Measurements from ENCODE around the gene ATG16L2.

ATG16L2 gene

GRCh38 chr11:72814286-72815109 lies at the start of gene ATG16L2:
Gene ATG16L2 (plus strand): TSS chr11:72814411. CDS start chr11:72814446, 35 bp downstream.
- Histone ChIP-seq H3K27me3 (no peaks in the 10 kb centered on the region), H3K4me1 (peaks cover 54 to 74% (median 62%) of the 10 kb centered on the region in 10 experiments), H3K4me2 (peak within 1 kb of the TSS; percentile 96 to 100 (median 99)), H3K27ac (peak within 1 kb of the TSS; percentile 95 to 100 (median 98)), H4K20me1 (peaks cover 0 to 26% (median 0%) of the 10 kb centered on the region in 11 experiments; a peak in 5 of 22 replicates), H3K36me3 (peaks cover 32 to 59% (median 49%) of the 10 kb centered on the region in 11 experiments), H3K4me3 (peak within 1 kb of the TSS; percentile 66 to 92 (median 80)), H3K9ac (peak within 1 kb of the TSS; percentile 92 to 100 (median 98)), H3K9me3 (replicated peaks in 1 of 11) (no peaks in the 10 kb centered on the region)
- TF ChIP-seq Cebpa-rat (IDR thresholded peaks at IDR 0.05) = no peak

GRCh38 chr11:72764503-72764902 lies 49.7 kb upstream of the ATG16L2 start:
- H3K4me3 ChIP-seq = no peak overlapping the region
- H3K36me3 ChIP-seq = no peaks in the 10 kb centered on the region
- H3K27ac ChIP-seq = peak overlapping the region in 5 of 11 experiments; percentile 2 to 54 (median 7); a peak in 3 of 22 replicates
- peak overlapping the region; percentile 55 to 88 (median 81) for H3K4me2 ChIP-seq
- no peaks in the 10 kb centered on the region for H3K9me3 ChIP-seq (replicated peaks in 1 of 11)
- H3K9ac ChIP-seq = peak overlapping the region in 4 of 11 experiments; percentile 32 to 56 (median 48); a peak in 6 of 22 replicates
- no peaks in the 10 kb centered on the region for H3K27me3 ChIP-seq
- no peak for TF ChIP-seq Cebpa-rat (IDR thresholded peaks at IDR 0.05)
- H4K20me1 ChIP-seq = peaks cover 0 to 7% (median 0%) of the 10 kb centered on the region in 11 experiments; a peak in 2 of 22 replicates
- peaks cover 29 to 59% (median 38%) of the 10 kb centered on the region in 10 experiments for H3K4me1 ChIP-seq

- H4K20me1 ChIP-seq = peaks cover 0 to 7% (median 0%) of the 10 kb centered on the region in 11 experiments; a peak in 2 of 22 replicates
- no peak overlapping the region for H3K4me3 ChIP-seq
- no peaks in the 10 kb centered on the region for H3K9me3 ChIP-seq (replicated peaks in 1 of 11)
- H3K4me2 ChIP-seq = peak overlapping the region in 2 of 11 experiments; percentile 9 to 31; a peak in 3 of 22 replicates
- no peaks in the 10 kb centered on the region for H3K36me3 ChIP-seq
- no peak for TF ChIP-seq Cebpa-rat (IDR thresholded peaks at IDR 0.05)
- peaks cover 28 to 49% (median 36%) of the 10 kb centered on the region in 10 experiments for H3K4me1 ChIP-seq
- no peak overlapping the region for H3K27ac ChIP-seq
- H3K27me3 ChIP-seq = no peaks in the 10 kb centered on the region
- H3K9ac ChIP-seq = no peak overlapping the region
Observed at GRCh38 chr11:72766152-72766902, 47.9 kb upstream of the ATG16L2 start.

- H3K9me3 ChIP-seq (replicated peaks in 1 of 11) = no peaks in the 10 kb centered on the region
- no peak overlapping the region; a peak in 2 of 22 replicates for H3K9ac ChIP-seq
- H3K36me3 ChIP-seq = no peaks in the 10 kb centered on the region
- no peak for TF ChIP-seq Cebpa-rat (IDR thresholded peaks at IDR 0.05)
- no peak overlapping the region for H3K4me2 ChIP-seq
- no peak overlapping the region for H3K27ac ChIP-seq
- H3K27me3 ChIP-seq = no peaks in the 10 kb centered on the region
- peaks cover 28 to 53% (median 33%) of the 10 kb centered on the region in 10 experiments for H3K4me1 ChIP-seq
- H3K4me3 ChIP-seq = no peak overlapping the region
- H4K20me1 ChIP-seq = peaks cover 0 to 7% (median 0%) of the 10 kb centered on the region in 11 experiments; a peak in 4 of 22 replicates
Observed at GRCh38 chr11:72767203-72768062, 46.8 kb upstream of the ATG16L2 start.

- TF ChIP-seq Cebpa-rat (IDR thresholded peaks at IDR 0.05) = no peak
- Histone ChIP-seq H3K36me3 (no peaks in the 10 kb centered on the region), H3K4me2 (peak overlapping the region in 1 of 11 experiments; percentile 39; a peak in 2 of 22 replicates), H3K4me1 (peaks cover 27 to 53% (median 29%) of the 10 kb centered on the region in 10 experiments), H3K4me3 (no peak overlapping the region), H4K20me1 (peaks cover 0 to 16% (median 0%) of the 10 kb centered on the region in 11 experiments; a peak in 5 of 22 replicates), H3K27me3 (no peaks in the 10 kb centered on the region), H3K27ac (no peak overlapping the region), H3K9me3 (replicated peaks in 1 of 11) (no peaks in the 10 kb centered on the region), H3K9ac (no peak overlapping the region)
Observed at GRCh38 chr11:72768581-72768980, 45.6 kb upstream of the ATG16L2 start.

GRCh38 chr11:72769680-72770079 lies 44.5 kb upstream of the ATG16L2 start:
- Histone ChIP-seq H3K36me3 (no peaks in the 10 kb centered on the region), H3K4me2 (no peak overlapping the region), H3K9ac (no peak overlapping the region), H3K27ac (no peak overlapping the region), H3K27me3 (no peaks in the 10 kb centered on the region), H3K4me1 (peaks cover 21 to 48% (median 25%) of the 10 kb centered on the region in 10 experiments), H3K4me3 (no peak overlapping the region), H4K20me1 (peaks cover 0 to 16% (median 0%) of the 10 kb centered on the region in 11 experiments; a peak in 5 of 22 replicates), H3K9me3 (replicated peaks in 1 of 11) (no peaks in the 10 kb centered on the region)
- TF ChIP-seq Cebpa-rat (IDR thresholded peaks at IDR 0.05) = no peak

GRCh38 chr11:72770799-72771198 lies 43.4 kb upstream of the ATG16L2 start:
- H3K9me3 ChIP-seq (replicated peaks in 1 of 11) = no peaks in the 10 kb centered on the region
- H3K27me3 ChIP-seq = no peaks in the 10 kb centered on the region
- H3K4me2 ChIP-seq = peak overlapping the region in 3 of 11 experiments; percentile 40 to 60 (median 57); a peak in 2 of 22 replicates
- TF ChIP-seq Cebpa-rat (IDR thresholded peaks at IDR 0.05) = no peak
- H3K9ac ChIP-seq = no peak overlapping the region
- H3K4me1 ChIP-seq = peaks cover 19 to 46% (median 25%) of the 10 kb centered on the region in 10 experiments
- H3K36me3 ChIP-seq = no peaks in the 10 kb centered on the region
- no peak overlapping the region for H3K4me3 ChIP-seq
- peaks cover 0 to 18% (median 0%) of the 10 kb centered on the region in 11 experiments; a peak in 5 of 22 replicates for H4K20me1 ChIP-seq
- no peak overlapping the region for H3K27ac ChIP-seq

- no peak for TF ChIP-seq Cebpa-rat (IDR thresholded peaks at IDR 0.05)
- H4K20me1 ChIP-seq = peaks cover 0 to 18% (median 0%) of the 10 kb centered on the region in 11 experiments; a peak in 5 of 22 replicates
- peaks cover 12 to 53% (median 21%) of the 10 kb centered on the region in 10 experiments for H3K4me1 ChIP-seq
- no peak overlapping the region for H3K27ac ChIP-seq
- no peaks in the 10 kb centered on the region for H3K9me3 ChIP-seq (replicated peaks in 1 of 11)
- no peak overlapping the region for H3K9ac ChIP-seq
- no peaks in the 10 kb centered on the region for H3K36me3 ChIP-seq
- peak overlapping the region in 3 of 11 experiments; percentile 40 to 60 (median 57); a peak in 4 of 22 replicates for H3K4me2 ChIP-seq
- H3K4me3 ChIP-seq = no peak overlapping the region
- H3K27me3 ChIP-seq = no peaks in the 10 kb centered on the region
Observed at GRCh38 chr11:72771507-72771906, 42.7 kb upstream of the ATG16L2 start.
